ENCODE results near the gene SMAD3. TPM values are rescaled to one million over a fixed set of nuclear protein-coding genes. Genes with fewer than 3 reads are reported as not detected.

The SMAD3 gene
- total RNA-seq, 1 experiment from 2014 or later, result 89.2 TPM

- RAD21 ChIA-PET (ENCODE audit: low non-redundant PET in 1 of 2, low total read pairs in 2 of 2, uncharacterized antibody in 2 of 2, unreplicated experiment in 2 of 2), result no interaction called here
- Histone ChIP-seq H3K27ac (ENCODE audit: low read depth, low read length) (no peak overlapping the region), H3K4me3 (replicated peaks in 1 of 2; ENCODE audit: low read depth in 1 of 2, low read length in 2 of 2) (no peak overlapping the region), H3K36me3 (ENCODE audit: control insufficient read depth in 1 of 2, insufficient read depth in 2 of 2, low read length in 2 of 2) (no peaks in the 10 kb centered on the region), H3K27me3 (ENCODE audit: insufficient read depth, low read length) (no peaks in the 10 kb centered on the region), H3K9me3 (ENCODE audit: control insufficient read depth in 1 of 2, insufficient read depth in 1 of 2, low read depth in 1 of 2, low read length in 2 of 2) (no peaks in the 10 kb centered on the region), H3K4me1 (ENCODE audit: control insufficient read depth in 1 of 2, insufficient read depth in 2 of 2, low read length in 2 of 2) (peaks cover 6 to 38% of the 10 kb centered on the region in 2 experiments), H3K79me2 (ENCODE audit: insufficient read depth, low read length) (no peaks in the 10 kb centered on the region), H2AFZ (ENCODE audit: low read depth, low read length, poor library complexity, severe bottlenecking) (no peak overlapping the region), H3K9ac (ENCODE audit: low read length) (no peak overlapping the region), H3K9me2 (ENCODE audit: insufficient read depth) (no peaks in the 10 kb centered on the region), H4K20me1 (ENCODE audit: insufficient read depth) (no peaks in the 10 kb centered on the region), H3K4me2 (ENCODE audit: low read length) (no peak overlapping the region)
- DNase-seq (ENCODE audit: low read depth, low spot score) (no peak), ATAC-seq (no peak)
- CTCF ChIA-PET, result no interaction called here
- BruUV-seq (replicated peaks), result no TSS peak
- intact Hi-C loops (cut with micrococcal nuclease), result no loop called here
- POLR2A ChIA-PET, result no interaction called here
- TF ChIP-seq RAD21 (IDR thresholded peaks at IDR 0.05; ENCODE audit: low read depth), result no peak
- no peak for TF ChIP-seq ZFX (IDR thresholded peaks at IDR 0.05)
- no peak for TF ChIP-seq ZBTB33 (IDR thresholded peaks at IDR 0.05; ENCODE audit: extremely low read depth, insufficient replicate concordance, low read length)
- no peak for TF ChIP-seq MAX (IDR thresholded peaks at IDR 0.05)
- TF ChIP-seq CBX3 (IDR thresholded peaks at IDR 0.05; ENCODE audit: low read depth), result no peak
- no peak for TF ChIP-seq SRF (IDR thresholded peaks at IDR 0.05; ENCODE audit: low read depth)
- TF ChIP-seq JUND (IDR thresholded peaks at IDR 0.05), result no peak
- TF ChIP-seq EGR1 (IDR thresholded peaks at IDR 0.05; ENCODE audit: low read depth), result no peak
- no peak for TF ChIP-seq TCF7L2 (IDR thresholded peaks at IDR 0.05; ENCODE audit: borderline replicate concordance, extremely low read depth, insufficient read depth, insufficient read length)
- no peak for TF ChIP-seq ZNF274 (IDR thresholded peaks at IDR 0.05; ENCODE audit: low read depth, low read length)
Measured at GRCh38 chr15:67033571-67034044, 31.8 kb upstream of the SMAD3 start.
